Prostate gland (tissue), 2 donors: ENCODE data around the gene EMILIN1.

Experiments used
- POLR2A ChIP-seq: fragments of 450-650 bp; IDR thresholded peaks from one replicate; pipeline ENCODE4 v1.6.1; 2016; ENCODE audit warnings: antibody characterized with exemption, mild to moderate bottlenecking
- POLR2AphosphoS5 ChIP-seq: sonication (generic); formaldehyde crosslinking; IDR thresholded peaks from one replicate; pipeline ENCODE4 v1.6.1; 2017; ENCODE audit warnings: antibody characterized with exemption
- TF ChIP-seq, protein P1 (sequence below), 4 experiments: fragments of 200-600 bp in 2 of 4; fragments of 450-650 bp in 2 of 4; sonication (generic) in 2 of 4; IDR thresholded peaks; 1 replicate in 3 of 4; 2 replicates in 1 of 4; pipeline ENCODE4 v1.5.1; 2016 to 2019; ENCODE audit warnings: antibody characterized with exemption in 4 of 4, mild to moderate bottlenecking in 2 of 4, moderate library complexity in 2 of 4

DNA sequence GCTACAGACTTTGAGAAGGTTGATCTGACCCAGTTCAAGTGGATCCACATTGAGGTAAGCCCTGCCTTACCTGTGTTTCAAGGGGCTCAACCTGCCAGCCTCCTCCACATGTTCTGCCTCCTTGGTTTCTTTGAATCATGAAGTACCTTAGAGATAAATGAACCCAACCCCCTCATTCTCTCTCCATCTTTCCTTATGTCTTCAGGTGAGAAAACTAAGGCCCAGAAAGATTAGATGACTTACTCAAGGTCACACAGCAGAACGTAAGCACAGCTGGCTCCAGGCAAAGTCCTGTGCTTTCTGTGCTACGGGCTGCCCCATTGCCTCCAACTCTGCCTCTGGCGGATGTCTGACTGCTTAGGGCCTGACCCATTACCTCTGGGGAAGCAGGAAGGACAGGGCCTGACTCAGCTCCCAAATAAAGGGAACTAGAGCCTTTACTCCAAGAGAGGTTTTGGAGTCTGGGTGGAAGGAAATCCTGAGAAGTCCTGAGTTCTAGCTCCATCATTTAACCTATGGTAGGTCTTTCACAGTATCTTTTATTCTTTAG lies 18.4 kb downstream of the EMILIN1 start:
- no peak for TF ChIP-seq POLR2AphosphoS5
- TF ChIP-seq, protein P1, sequence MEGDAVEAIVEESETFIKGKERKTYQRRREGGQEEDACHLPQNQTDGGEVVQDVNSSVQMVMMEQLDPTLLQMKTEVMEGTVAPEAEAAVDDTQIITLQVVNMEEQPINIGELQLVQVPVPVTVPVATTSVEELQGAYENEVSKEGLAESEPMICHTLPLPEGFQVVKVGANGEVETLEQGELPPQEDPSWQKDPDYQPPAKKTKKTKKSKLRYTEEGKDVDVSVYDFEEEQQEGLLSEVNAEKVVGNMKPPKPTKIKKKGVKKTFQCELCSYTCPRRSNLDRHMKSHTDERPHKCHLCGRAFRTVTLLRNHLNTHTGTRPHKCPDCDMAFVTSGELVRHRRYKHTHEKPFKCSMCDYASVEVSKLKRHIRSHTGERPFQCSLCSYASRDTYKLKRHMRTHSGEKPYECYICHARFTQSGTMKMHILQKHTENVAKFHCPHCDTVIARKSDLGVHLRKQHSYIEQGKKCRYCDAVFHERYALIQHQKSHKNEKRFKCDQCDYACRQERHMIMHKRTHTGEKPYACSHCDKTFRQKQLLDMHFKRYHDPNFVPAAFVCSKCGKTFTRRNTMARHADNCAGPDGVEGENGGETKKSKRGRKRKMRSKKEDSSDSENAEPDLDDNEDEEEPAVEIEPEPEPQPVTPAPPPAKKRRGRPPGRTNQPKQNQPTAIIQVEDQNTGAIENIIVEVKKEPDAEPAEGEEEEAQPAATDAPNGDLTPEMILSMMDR (IDR thresholded peaks at IDR 0.05), result no peak
- TF ChIP-seq POLR2A, result no peak
